H1 (cell line): Measurements from ENCODE around the gene LEFTY2. TPM values are rescaled to one million over a fixed set of nuclear protein-coding genes. Genes with fewer than 3 reads are reported as not detected.
"Not testable (repeated sequence)": the region's sequence is repeated elsewhere in the genome, so short reads cannot be mapped to it uniquely, and the experiment has no call there.

Source experiments
- CTCF ChIA-PET: fragments of 300-600 bp; sonication (Branson Sonifier 250); formaldehyde crosslinking; loops from one replicate; lab custom pipeline; 2021; ENCODE audit not compliant: partially characterized antibody; lab: Charles Lee
- POLR2A ChIA-PET: fragments of 300-600 bp; sonication (Branson Sonifier 250); formaldehyde crosslinking; loops from one replicate; lab custom pipeline; 2021; ENCODE audit warnings: inconsistent platforms; ENCODE audit not compliant: partially characterized antibody; lab: Charles Lee
- DNase-seq, 2 experiments: peaks; one replicate each; pipeline versions ENCODE4 v3.0.0 to v3.0.0-alpha.2; 2010 to 2022; ENCODE audit warnings: low spot score in 2 of 2, low read depth in 1 of 2, mixed read lengths in 1 of 2
- FAIRE-seq: peaks from 2 replicates; lab custom pipeline; 2011; peaks lifted over from hg19 to GRCh38; lab: Jason Lieb, UNC
- H2AFZ ChIP-seq: 2 replicates; pipeline ENCODE4 v1.8.1; 2012; ENCODE audit warnings: low read length, inconsistent platforms
- H2AK5ac ChIP-seq: 2 replicates; pipeline ENCODE4 v1.6.1; 2013; ENCODE audit warnings: low read depth, low read length
- H2BK120ac ChIP-seq: replicated peaks from 2 replicates; pipeline ENCODE3; 2013; ENCODE audit warnings: low read depth, low read length, inconsistent platforms
- H2BK12ac ChIP-seq: 2 replicates; pipeline ENCODE4 v1.6.1; 2013; ENCODE audit warnings: low read depth, low read length
- H2BK15ac ChIP-seq: 2 replicates; pipeline ENCODE4 v1.6.1; 2013; ENCODE audit warnings: low read length
- H2BK20ac ChIP-seq: 2 replicates; pipeline ENCODE4 v1.6.1; 2013; ENCODE audit warnings: low read length
- H2BK5ac ChIP-seq: 2 replicates; pipeline ENCODE4 v1.6.1; 2013; ENCODE audit warnings: low read depth, low read length
- H3K14ac ChIP-seq: 2 replicates; pipeline ENCODE4 v1.6.1; 2013; ENCODE audit warnings: inconsistent platforms; ENCODE audit not compliant: insufficient read length
- H3K18ac ChIP-seq: 2 replicates; pipeline ENCODE4 v1.6.1; 2013; ENCODE audit warnings: low read length; ENCODE audit errors: extremely low read depth
- H3K23ac ChIP-seq: 2 replicates; pipeline ENCODE4 v1.6.1; 2013; ENCODE audit warnings: inconsistent platforms; ENCODE audit not compliant: insufficient read length
- H3K23me2 ChIP-seq: 2 replicates; pipeline ENCODE4 v1.6.1; 2013; ENCODE audit warnings: low read depth, low read length
- H3K27ac ChIP-seq: 2 replicates; pipeline ENCODE4 v1.6.1; 2011; ENCODE audit warnings: low read depth, low read length, inconsistent platforms
- H3K27me3 ChIP-seq, 4 experiments: replicated peaks in 1 of 4; 1 replicate in 1 of 4; 2 replicates in 3 of 4; pipeline versions ENCODE4 v1.6.1 to v1.8.1; 2011 to 2013; ENCODE audit warnings: low read length in 3 of 4, mild to moderate bottlenecking in 3 of 4, inconsistent platforms in 2 of 4, mixed read lengths in 2 of 4, moderate library complexity in 1 of 4; ENCODE audit not compliant: control insufficient read depth in 3 of 4, insufficient read depth in 3 of 4; ENCODE audit errors: extremely low read depth in 1 of 4
- H3K36me3 ChIP-seq, 4 experiments: 2 replicates each; pipeline versions ENCODE4 v1.6.1 to v1.8.1; 2011 to 2013; ENCODE audit warnings: mild to moderate bottlenecking in 4 of 4, low read length in 3 of 4, moderate library complexity in 2 of 4, control low read depth in 1 of 4, inconsistent platforms in 1 of 4; ENCODE audit not compliant: insufficient read depth in 4 of 4, control insufficient read depth in 2 of 4
- H3K4ac ChIP-seq: replicated peaks from 2 replicates; pipeline ENCODE3; 2013; ENCODE audit warnings: low read length, low read depth, mixed read lengths, inconsistent platforms; ENCODE audit not compliant: insufficient read length
- H3K4me1 ChIP-seq, 4 experiments: replicated peaks in 1 of 4; 1 replicate in 1 of 4; 2 replicates in 3 of 4; pipeline versions ENCODE4 v1.6.1 to v1.8.1; 2011 to 2013; ENCODE audit warnings: low read length in 3 of 4, inconsistent platforms in 2 of 4, mixed read lengths in 1 of 4; ENCODE audit not compliant: insufficient read depth in 4 of 4, control insufficient read depth in 3 of 4
- H3K4me2 ChIP-seq, 2 experiments: 2 replicates each; pipeline versions ENCODE4 v1.6.1 to v1.8.1; 2011 to 2013; ENCODE audit warnings: low read depth in 2 of 2, low read length in 2 of 2, control low read depth in 1 of 2, inconsistent platforms in 1 of 2, mild to moderate bottlenecking in 1 of 2; ENCODE audit not compliant: insufficient read depth in 1 of 2
- H3K4me3 ChIP-seq, 4 experiments: fragments of 200-600, 300-600 bp in 1 of 4; sonication (generic), shearing (Covaris generic), sonication (Bioruptor Twin) in 1 of 4; 2 replicates each; pipeline versions ENCODE4 v1.5.1 to v1.8.1; 2011 to 2016; ENCODE audit warnings: low read length in 4 of 4, low read depth in 3 of 4, control low read depth in 2 of 4, inconsistent platforms in 2 of 4, mild to moderate bottlenecking in 2 of 4, mixed read lengths in 1 of 4, moderate library complexity in 1 of 4; ENCODE audit not compliant: insufficient read depth in 2 of 4; ENCODE audit errors: extremely low read depth in 1 of 4
- H3K56ac ChIP-seq: replicated peaks from 2 replicates; pipeline ENCODE3; 2013; ENCODE audit warnings: low read depth, mild to moderate bottlenecking, mixed read lengths, low read length, inconsistent platforms; ENCODE audit not compliant: insufficient read length
- H3K79me1 ChIP-seq: 2 replicates; pipeline ENCODE4 v1.6.1; 2013; ENCODE audit warnings: low read depth, low read length, control low read depth
- H3K79me2 ChIP-seq, 2 experiments: 2 replicates each; pipeline versions ENCODE4 v1.6.1 to v1.8.1; 2012 to 2013; ENCODE audit warnings: low read length in 2 of 2, mild to moderate bottlenecking in 2 of 2, inconsistent platforms in 1 of 2; ENCODE audit not compliant: insufficient read depth in 2 of 2, control insufficient read depth in 1 of 2
- H3K9ac ChIP-seq, 4 experiments: replicated peaks in 1 of 4; 1 replicate in 1 of 4; 2 replicates in 3 of 4; pipeline versions ENCODE4 v1.6.1 to v1.8.1; 2011 to 2013; ENCODE audit warnings: low read depth in 3 of 4, low read length in 3 of 4, control low read depth in 2 of 4, mild to moderate bottlenecking in 2 of 4, moderate library complexity in 2 of 4, inconsistent platforms in 1 of 4; ENCODE audit errors: extremely low read depth in 1 of 4
- H3K9me3 ChIP-seq, 2 experiments: 2 replicates each; pipeline versions ENCODE4 v1.6.1 to v1.8.1; 2012 to 2013; ENCODE audit warnings: mild to moderate bottlenecking in 2 of 2, moderate library complexity in 2 of 2, control low read depth in 1 of 2, inconsistent platforms in 1 of 2, low read depth in 1 of 2, low read length in 1 of 2, mixed read lengths in 1 of 2; ENCODE audit not compliant: insufficient read depth in 2 of 2
- H4K20me1 ChIP-seq, 2 experiments: replicated peaks in 1 of 2; 2 replicates each; pipeline versions ENCODE3 to v1.8.1; 2011 to 2013; ENCODE audit warnings: inconsistent platforms in 2 of 2, low read length in 2 of 2, mild to moderate bottlenecking in 1 of 2; ENCODE audit not compliant: insufficient read depth in 2 of 2, control insufficient read depth in 1 of 2
- H4K5ac ChIP-seq: 2 replicates; pipeline ENCODE4 v1.6.1; 2013; ENCODE audit warnings: low read length, low read depth, mixed read lengths, inconsistent platforms; ENCODE audit not compliant: insufficient read length
- H4K8ac ChIP-seq: 2 replicates; pipeline ENCODE4 v1.8.0; 2013; ENCODE audit warnings: mild to moderate bottlenecking, moderate library complexity, low read length, inconsistent platforms; ENCODE audit not compliant: insufficient read depth; ENCODE audit errors: extremely low read depth
- H4K91ac ChIP-seq: replicated peaks from 2 replicates; pipeline ENCODE3; 2013; ENCODE audit warnings: low read length, mixed read lengths, inconsistent platforms; ENCODE audit not compliant: insufficient read length
- WGBS, 2 experiments: shearing (Covaris generic) in 1 of 2; methylation state at CpG; one replicate each; pipeline versions ENCODE4 v1.1.6 to v1.1.7; 2013 to 2015; ENCODE audit warnings: low lambda C conversion rate in 2 of 2, mixed read lengths in 2 of 2, inconsistent platforms in 1 of 2, low coverage in 1 of 2, missing lambda C conversion rate in 1 of 2; ENCODE audit not compliant: insufficient replicate concordance in 2 of 2, insufficient coverage in 1 of 2, insufficient read length in 1 of 2; ENCODE audit errors: extremely low coverage in 1 of 2, missing lambda C conversion rate in 1 of 2; 5-methylcytosine and 5-hydroxymethylcytosine counted together
- polyA plus RNA-seq, 7 experiments: library from polyadenylated mRNA; depleted of rRNA in 3 of 7; stranded (reverse) in 5 of 7; unstranded in 2 of 7; fragments of >200 nt in 5 of 7; fragments of 200-250 nt in 2 of 7; gene quantifications; 1 replicate in 5 of 7; 2 replicates in 1 of 7; 4 replicates in 1 of 7; pipeline versions ENCODE4 v1.2.1 to v1.2.3, GENCODE V29; 2011 to 2013; ENCODE audit warnings: missing spikeins in 2 of 7, mixed read lengths in 2 of 7
- total RNA-seq: library from RNA; stranded (reverse); fragmentation: NEBNext Ultra II Directional; extraction: Animal tissue kit (Norgen Biotek cat#: 25700); gene quantifications from 2 replicates; pipeline ENCODE4 v1.2.1, GENCODE V29; 2021

The LEFTY2 gene
- total and polyA plus RNA-seq, 2 of the 8 experiments (the other 6 are each of a cell fraction or from before 2014, with no cell fraction given): 2.6 to 4.3 TPM

GRCh38 chr1:225970592-225971157, 29.7 kb upstream of the LEFTY2 start:
- not testable (repeated sequence) for H3K27ac ChIP-seq, H2BK12ac ChIP-seq, H4K5ac ChIP-seq, H3K4me3 ChIP-seq, H3K79me2 ChIP-seq, H3K27me3 ChIP-seq, H3K23ac ChIP-seq, H2BK120ac ChIP-seq, H4K8ac ChIP-seq, H3K14ac ChIP-seq, H3K18ac ChIP-seq, H3K4me1 ChIP-seq, H3K4ac ChIP-seq, H4K91ac ChIP-seq, H3K36me3 ChIP-seq, FAIRE-seq, H3K9ac ChIP-seq, H2BK20ac ChIP-seq, H3K23me2 ChIP-seq, H3K9me3 ChIP-seq, H4K20me1 ChIP-seq, H2AK5ac ChIP-seq, H3K79me1 ChIP-seq, H3K56ac ChIP-seq, H2AFZ ChIP-seq, H2BK5ac ChIP-seq, H2BK15ac ChIP-seq, H3K4me2 ChIP-seq
- DNase-seq: peak in 1 of 2 experiments; percentile 32
- CTCF ChIA-PET: interaction anchor here (0.8 to 7.1 kb wide), 10 partner anchors 9 to 496 kb away, joined by 3 to 86 read pairs (median 6); no protein-coding TSS in a partner anchor
- POLR2A ChIA-PET: interaction anchor here (0.7 to 2.2 kb wide), 5 partner anchors 8 to 531 kb away, joined by 3 to 5 read pairs (median 3); no protein-coding TSS in a partner anchor
- WGBS, 2 experiments: 96% methylated on average over 12 of the region's 16 CpGs; no CpG with 5 or more reads in 1 of the 2 experiments

DNA sequence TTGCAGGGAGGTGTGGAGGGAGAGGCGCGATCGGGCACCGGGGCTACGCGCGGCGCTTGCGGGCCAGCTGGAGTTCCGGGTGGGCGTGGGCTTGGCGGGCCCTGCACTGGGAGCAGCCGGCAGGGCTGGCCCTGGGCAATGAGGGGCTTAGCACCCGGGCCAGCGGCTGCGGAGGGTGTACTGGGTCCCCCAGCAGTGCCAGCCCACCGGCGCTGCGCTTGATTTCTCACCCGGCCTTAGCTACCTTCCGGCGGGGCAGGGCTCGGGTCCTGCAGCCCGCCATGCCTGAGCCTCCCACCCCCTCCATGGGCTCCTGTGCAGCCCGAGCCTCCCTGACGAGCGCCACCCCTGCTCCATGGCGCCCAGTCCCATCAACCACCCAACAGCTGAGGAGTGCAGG, 28.7 kb upstream of the LEFTY2 start:
- not testable (repeated sequence) for H2BK12ac ChIP-seq, H4K5ac ChIP-seq, H3K14ac ChIP-seq, H3K27ac ChIP-seq, FAIRE-seq, H2BK120ac ChIP-seq, H3K23ac ChIP-seq, H3K4me3 ChIP-seq, H4K8ac ChIP-seq, H2BK20ac ChIP-seq, H3K79me2 ChIP-seq, H2AFZ ChIP-seq, H3K9ac ChIP-seq, H3K18ac ChIP-seq, H2BK15ac ChIP-seq, H4K91ac ChIP-seq, H3K27me3 ChIP-seq, H4K20me1 ChIP-seq, H3K4ac ChIP-seq, H2BK5ac ChIP-seq, H3K36me3 ChIP-seq, H3K79me1 ChIP-seq, H3K9me3 ChIP-seq, H3K4me2 ChIP-seq, H3K23me2 ChIP-seq, H3K4me1 ChIP-seq, H2AK5ac ChIP-seq, H3K56ac ChIP-seq
- ChIA-PET POLR2A (interaction anchor here (0.7 to 1.7 kb wide), 6 partner anchors 11 to 93 kb away, joined by 3 to 5 read pairs (median 3); partner anchors contain the start of gene H3-3A), CTCF (interaction anchor here (0.6 to 7.1 kb wide), 11 partner anchors 8 to 495 kb away, joined by 3 to 86 read pairs (median 5); no protein-coding TSS in a partner anchor)
- DNase-seq: peak in 1 of 2 experiments; percentile 43
- 93% methylated on average over 27 of the region's 28 CpGs; no CpG with 5 or more reads in 1 of the 2 experiments for WGBS, 2 experiments
